MM.1S (cell line): ENCODE measurements around the gene CENPU.

Source experiments
- DNase-seq: peaks from one replicate; pipeline ENCODE4 v3.0.0-alpha.2; 2015
- H2AFZ ChIP-seq: fragments of 300-600 bp; sonication (generic); 2 replicates; pipeline ENCODE4 v1.6.0; 2016; ENCODE audit warnings: antibody characterized with exemption, low read length
- H3F3A ChIP-seq: fragments of 300-600 bp; sonication (generic); 2 replicates; pipeline ENCODE4 v1.6.1; 2016; ENCODE audit warnings: mild to moderate bottlenecking, antibody characterized with exemption, low read length, moderate library complexity, mixed read lengths; ENCODE audit not compliant: insufficient read depth
- H3K27ac ChIP-seq: fragments of 300-600 bp; sonication (generic); 2 replicates; pipeline ENCODE4 v1.5.1; 2016; ENCODE audit warnings: mild to moderate bottlenecking, low read length
- H3K27me3 ChIP-seq: fragments of 300-600 bp; sonication (generic); replicated peaks from 2 replicates; pipeline ENCODE4 v1.6.0; 2016; ENCODE audit warnings: low read length; ENCODE audit not compliant: insufficient read depth
- H3K36me3 ChIP-seq: fragments of 300-600 bp; sonication (generic); replicated peaks from 2 replicates; pipeline ENCODE4 v1.6.1; 2016; ENCODE audit warnings: mild to moderate bottlenecking, low read length, mixed read lengths; ENCODE audit not compliant: insufficient read depth
- H3K4me1 ChIP-seq: fragments of 300-600 bp; sonication (generic); 2 replicates; pipeline ENCODE4 v1.6.1; 2016; ENCODE audit warnings: low read length, mixed read lengths
- H3K4me2 ChIP-seq: fragments of 300-600 bp; sonication (generic); 2 replicates; pipeline ENCODE4 v1.6.0; 2016; ENCODE audit warnings: low read depth, low read length
- H3K4me3 ChIP-seq: fragments of 300-600 bp; sonication (generic); 2 replicates; pipeline ENCODE4 v1.5.1; 2016; ENCODE audit warnings: low read length, mixed read lengths
- H3K79me2 ChIP-seq: fragments of 300-600 bp; sonication (generic); 2 replicates; pipeline ENCODE4 v1.6.1; 2016; ENCODE audit warnings: mixed run types, low read length, mixed read lengths
- H3K9ac ChIP-seq: fragments of 300-600 bp; sonication (generic); 2 replicates; pipeline ENCODE4 v1.6.1; 2016; ENCODE audit warnings: low read length, mixed read lengths
- H3K9me2 ChIP-seq: fragments of 300-600 bp; sonication (generic); replicated peaks from 2 replicates; pipeline ENCODE4 v1.6.1; 2016; ENCODE audit warnings: mild to moderate bottlenecking, low read length, mixed read lengths; ENCODE audit not compliant: insufficient read depth
- H3K9me3 ChIP-seq: fragments of 300-600 bp; sonication (generic); replicated peaks from 2 replicates; pipeline ENCODE4 v1.6.1; 2016; ENCODE audit warnings: mild to moderate bottlenecking, low read length, mixed read lengths; ENCODE audit not compliant: insufficient read depth
- H4K20me1 ChIP-seq: fragments of 300-600 bp; sonication (generic); 2 replicates; pipeline ENCODE4 v1.6.1; 2016; ENCODE audit warnings: mild to moderate bottlenecking, low read length, moderate library complexity, mixed read lengths; ENCODE audit not compliant: insufficient read depth
- EZH2 ChIP-seq: fragments of 300-600 bp; sonication (generic); optimal IDR thresholded peaks from 2 replicates; pipeline ENCODE3; 2017; ENCODE audit warnings: low read depth, mild to moderate bottlenecking, antibody characterized with exemption, low read length, mixed read lengths
- EZH2phosphoT487 ChIP-seq: fragments of 300-600 bp; sonication (generic); IDR thresholded peaks from 2 replicates; pipeline ENCODE4 v1.6.1; 2018; ENCODE audit warnings: antibody characterized with exemption, low read length
- TF ChIP-seq, protein P1 (sequence below): fragments of 300-600 bp; sonication (generic); IDR thresholded peaks from 2 replicates; pipeline ENCODE4 v1.5.1; 2016; ENCODE audit warnings: antibody characterized with exemption, low read length, mixed read lengths

The CENPU gene

DNA sequence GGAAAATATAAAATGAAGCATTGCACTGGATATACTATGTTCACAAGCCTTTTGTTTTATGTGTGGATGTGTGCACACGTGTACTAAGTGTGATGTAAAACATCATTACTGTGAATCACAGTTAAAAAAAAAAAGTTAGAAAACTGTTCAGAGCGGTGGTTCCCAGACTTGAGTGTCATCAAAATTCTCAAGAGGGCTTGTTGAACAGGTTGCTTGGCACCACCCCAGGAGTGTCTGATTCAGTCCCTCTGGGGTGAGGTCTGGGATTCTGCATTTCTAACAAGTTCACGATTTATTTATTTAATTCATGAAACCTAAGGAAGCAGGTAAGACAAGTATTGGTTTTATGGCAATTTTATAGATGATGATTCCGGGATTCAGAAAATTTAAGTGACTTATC lies 1.8 kb downstream of the CENPU start:
- Histone ChIP-seq H2AFZ (no peak overlapping the region), H3F3A (peaks cover 11% of the 10 kb centered on the region; the same call in 1 of the 2 replicates), H3K9me3 (no peaks in the 10 kb centered on the region), H3K79me2 (peaks cover 68% of the 10 kb centered on the region), H3K27ac (peak overlapping the region; percentile 80; the same call in 1 of the 2 replicates), H3K9ac (peak overlapping the region; percentile 93), H3K4me1 (peaks cover 21% of the 10 kb centered on the region), H3K9me2 (no peaks in the 10 kb centered on the region), H4K20me1 (no peaks in the 10 kb centered on the region), H3K27me3 (no peaks in the 10 kb centered on the region), H3K36me3 (peaks cover 13% of the 10 kb centered on the region; the same call in 1 of the 2 replicates), H3K4me3 (peak overlapping the region; percentile 97), H3K4me2 (peak overlapping the region; percentile 74)
- DNase-seq: no peak
- TF ChIP-seq EZH2: no peak
- TF ChIP-seq, protein P1, sequence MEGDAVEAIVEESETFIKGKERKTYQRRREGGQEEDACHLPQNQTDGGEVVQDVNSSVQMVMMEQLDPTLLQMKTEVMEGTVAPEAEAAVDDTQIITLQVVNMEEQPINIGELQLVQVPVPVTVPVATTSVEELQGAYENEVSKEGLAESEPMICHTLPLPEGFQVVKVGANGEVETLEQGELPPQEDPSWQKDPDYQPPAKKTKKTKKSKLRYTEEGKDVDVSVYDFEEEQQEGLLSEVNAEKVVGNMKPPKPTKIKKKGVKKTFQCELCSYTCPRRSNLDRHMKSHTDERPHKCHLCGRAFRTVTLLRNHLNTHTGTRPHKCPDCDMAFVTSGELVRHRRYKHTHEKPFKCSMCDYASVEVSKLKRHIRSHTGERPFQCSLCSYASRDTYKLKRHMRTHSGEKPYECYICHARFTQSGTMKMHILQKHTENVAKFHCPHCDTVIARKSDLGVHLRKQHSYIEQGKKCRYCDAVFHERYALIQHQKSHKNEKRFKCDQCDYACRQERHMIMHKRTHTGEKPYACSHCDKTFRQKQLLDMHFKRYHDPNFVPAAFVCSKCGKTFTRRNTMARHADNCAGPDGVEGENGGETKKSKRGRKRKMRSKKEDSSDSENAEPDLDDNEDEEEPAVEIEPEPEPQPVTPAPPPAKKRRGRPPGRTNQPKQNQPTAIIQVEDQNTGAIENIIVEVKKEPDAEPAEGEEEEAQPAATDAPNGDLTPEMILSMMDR: no peak
- no peak for TF ChIP-seq EZH2phosphoT487

DNA sequence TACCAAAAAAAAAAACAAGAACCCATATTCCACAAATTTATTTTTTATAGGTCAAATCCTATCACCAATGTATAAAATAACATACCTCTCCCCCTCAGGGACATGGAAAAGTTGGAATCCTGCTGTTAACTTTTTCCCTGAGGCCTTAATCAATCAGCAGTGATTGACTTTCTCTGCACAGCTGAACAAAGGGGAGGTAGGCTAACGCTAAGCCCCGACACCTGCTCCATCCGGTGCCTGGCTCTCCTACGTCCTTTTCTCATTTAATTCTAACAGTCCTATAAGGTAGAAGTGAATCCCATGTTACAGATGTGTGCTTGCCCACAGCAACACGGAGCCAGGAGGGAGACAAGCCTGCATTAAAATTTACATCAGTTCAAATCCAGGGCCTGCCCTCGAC lies 2.8 kb downstream of the CENPU start:
- H3K4me2 ChIP-seq: peak overlapping the region; percentile 74; the same call in 1 of the 2 replicates
- peaks cover 13% of the 10 kb centered on the region; the same call in 1 of the 2 replicates for H3K36me3 ChIP-seq
- H3K9me2 ChIP-seq: no peaks in the 10 kb centered on the region
- H3K4me1 ChIP-seq: peaks cover 21% of the 10 kb centered on the region
- no peak for DNase-seq
- H3K9ac ChIP-seq: no peak overlapping the region
- no peak overlapping the region for H3K4me3 ChIP-seq
- H4K20me1 ChIP-seq: no peaks in the 10 kb centered on the region
- H3K27ac ChIP-seq: no peak overlapping the region
- TF ChIP-seq EZH2phosphoT487 (no peak), EZH2 (no peak)
- TF ChIP-seq, protein P1: no peak
- H3K27me3 ChIP-seq: no peaks in the 10 kb centered on the region
- H3K9me3 ChIP-seq: no peaks in the 10 kb centered on the region
- no peak overlapping the region for H2AFZ ChIP-seq
- H3F3A ChIP-seq: peaks cover 11% of the 10 kb centered on the region; the same call in 1 of the 2 replicates
- peaks cover 79% of the 10 kb centered on the region for H3K79me2 ChIP-seq

DNA sequence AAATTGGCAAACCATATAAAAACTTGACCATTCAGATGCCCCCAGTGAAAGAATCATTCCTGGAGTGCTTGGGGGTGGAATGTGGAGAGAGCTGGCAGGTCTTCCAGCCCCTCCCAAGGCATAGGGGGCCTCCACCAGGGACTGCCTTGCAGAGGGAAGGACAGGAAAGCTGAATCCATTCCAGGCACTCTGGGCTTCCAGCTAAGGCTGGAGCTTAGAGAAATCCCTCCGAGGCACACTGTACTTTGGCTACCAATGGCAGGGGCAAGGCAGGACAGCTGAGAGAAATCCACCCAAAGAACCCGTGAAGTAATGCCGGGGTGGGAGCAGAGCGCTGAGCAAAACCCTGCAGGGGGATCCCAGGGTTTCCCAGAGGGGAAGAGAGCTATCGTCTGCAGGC lies 4.0 kb downstream of the CENPU start:
- H3K9me2 ChIP-seq: no peaks in the 10 kb centered on the region
- H3K4me1 ChIP-seq: peaks cover 21% of the 10 kb centered on the region
- H3K4me3 ChIP-seq: no peak overlapping the region
- peaks cover 11% of the 10 kb centered on the region; the same call in 1 of the 2 replicates for H3F3A ChIP-seq
- no peaks in the 10 kb centered on the region for H3K27me3 ChIP-seq
- H3K79me2 ChIP-seq: peaks cover 90% of the 10 kb centered on the region
- no peak for DNase-seq
- no peak overlapping the region for H2AFZ ChIP-seq
- TF ChIP-seq EZH2phosphoT487 (no peak), EZH2 (no peak)
- TF ChIP-seq, protein P1: no peak
- no peak overlapping the region for H3K27ac ChIP-seq
- peaks cover 13% of the 10 kb centered on the region; the same call in 1 of the 2 replicates for H3K36me3 ChIP-seq
- no peak overlapping the region for H3K4me2 ChIP-seq
- no peaks in the 10 kb centered on the region for H3K9me3 ChIP-seq
- no peaks in the 10 kb centered on the region for H4K20me1 ChIP-seq
- no peak overlapping the region for H3K9ac ChIP-seq
